GM21737 (cell line): ENCODE measurements around the gene DNM3.
"Not testable (repeated sequence)": the region's sequence is repeated elsewhere in the genome, so short reads cannot be mapped to it uniquely, and the experiment has no call there.

Experiments used
- ATAC-seq: cut with Tn5 transposase; IDR thresholded peaks from one replicate; pipeline ENCODE4 v1.9.1; 2021; ENCODE audit warnings: mild to moderate bottlenecking, moderate library complexity; ENCODE audit not compliant: unreplicated experiment

The DNM3 gene

DNA sequence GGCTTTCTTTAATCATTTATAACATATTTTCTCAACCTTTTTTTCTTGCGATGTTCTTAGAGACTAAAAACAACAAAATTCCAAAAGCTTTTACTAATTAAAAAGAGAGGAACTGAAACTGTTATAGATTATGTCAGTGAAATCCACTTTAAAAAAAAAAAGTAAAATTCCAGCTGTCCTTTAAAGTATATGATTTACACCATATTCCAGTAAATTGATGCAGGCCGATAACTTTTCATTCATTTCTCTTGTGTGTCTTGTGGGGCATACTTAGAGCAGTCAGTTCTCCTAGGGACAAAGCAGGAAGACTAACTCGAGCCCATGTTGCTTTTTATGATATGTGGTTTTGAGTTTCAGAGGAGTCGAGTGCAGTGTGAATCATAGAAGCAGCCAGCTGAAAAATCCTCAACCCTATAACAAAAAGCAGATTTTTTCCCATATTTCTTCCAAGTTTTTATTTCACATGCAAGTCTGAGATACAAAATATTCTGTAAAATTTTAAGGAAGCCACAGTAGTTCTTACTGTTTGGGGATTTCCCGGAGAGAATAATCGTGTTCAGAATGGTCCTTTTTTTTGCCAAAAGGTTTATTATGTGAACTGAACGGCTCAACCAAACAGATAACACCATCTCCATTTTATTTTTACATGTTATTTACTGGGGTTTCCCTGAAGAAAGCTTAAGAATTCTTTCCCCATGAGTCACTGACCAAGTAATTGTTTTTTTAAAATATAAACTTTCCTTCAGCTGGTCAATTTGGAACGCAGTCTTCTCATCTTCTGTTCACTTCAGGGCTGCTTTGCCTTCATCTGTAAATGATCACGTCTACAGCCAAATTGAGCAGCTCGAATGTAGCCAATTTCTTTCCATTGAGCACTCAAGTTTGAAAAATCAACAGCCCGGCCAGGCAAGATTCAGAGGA lies 502.2 kb downstream of the DNM3 start:
- peak; percentile 20 for ATAC-seq

GRCh38 chr1:172344444-172344843 lies 503.1 kb downstream of the DNM3 start:
- ATAC-seq = no peak

- no peak for ATAC-seq
These were observed 503.8 kb downstream of the DNM3 start for GRCh38 chr1:172345077-172345476.

GRCh38 chr1:172347416-172347815 lies 506.1 kb downstream of the DNM3 start:
- no peak for ATAC-seq

- no peak for ATAC-seq
These were observed 509.6 kb downstream of the DNM3 start for GRCh38 chr1:172350856-172351255.

GRCh38 chr1:172351346-172351745 lies 510.0 kb downstream of the DNM3 start:
- no peak for ATAC-seq

DNA sequence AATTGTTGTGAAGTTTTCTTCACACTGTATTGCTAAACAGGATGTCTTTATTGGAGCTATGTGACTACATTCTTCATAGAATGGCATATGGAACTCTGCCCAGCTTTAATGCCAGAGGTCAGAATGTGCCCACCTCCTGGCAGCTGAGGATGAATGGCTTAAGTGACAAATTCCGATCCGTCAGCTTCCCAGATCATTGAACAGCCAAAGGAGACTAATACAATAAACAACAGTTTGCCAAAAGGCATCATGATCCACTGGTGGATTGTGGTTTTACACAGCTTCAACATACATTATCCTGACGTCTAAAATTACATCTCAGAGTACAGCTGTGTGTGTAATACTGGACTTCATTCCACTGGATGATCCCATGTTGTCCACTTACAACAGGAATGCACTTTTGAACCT lies 510.5 kb downstream of the DNM3 start:
- ATAC-seq = no peak

DNA sequence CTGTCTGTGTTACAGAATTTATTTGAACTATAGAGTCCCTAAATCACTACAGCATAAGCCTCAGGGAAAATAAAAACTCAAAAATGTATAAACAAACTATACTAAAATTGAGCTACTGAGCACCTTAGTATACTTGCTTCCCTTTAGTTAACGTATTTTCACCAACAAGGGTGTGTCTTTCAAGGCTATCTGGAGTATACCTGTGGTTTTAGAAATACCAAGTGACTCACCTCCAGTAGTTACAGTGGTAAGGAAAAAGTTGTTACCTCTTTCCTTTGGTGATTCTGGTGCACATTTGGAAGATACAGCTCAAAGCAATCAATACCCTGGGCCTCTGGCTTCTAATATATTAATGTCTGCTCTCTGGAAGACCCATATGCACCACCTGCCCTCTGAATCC lies 511.1 kb downstream of the DNM3 start:
- no peak for ATAC-seq

DNA sequence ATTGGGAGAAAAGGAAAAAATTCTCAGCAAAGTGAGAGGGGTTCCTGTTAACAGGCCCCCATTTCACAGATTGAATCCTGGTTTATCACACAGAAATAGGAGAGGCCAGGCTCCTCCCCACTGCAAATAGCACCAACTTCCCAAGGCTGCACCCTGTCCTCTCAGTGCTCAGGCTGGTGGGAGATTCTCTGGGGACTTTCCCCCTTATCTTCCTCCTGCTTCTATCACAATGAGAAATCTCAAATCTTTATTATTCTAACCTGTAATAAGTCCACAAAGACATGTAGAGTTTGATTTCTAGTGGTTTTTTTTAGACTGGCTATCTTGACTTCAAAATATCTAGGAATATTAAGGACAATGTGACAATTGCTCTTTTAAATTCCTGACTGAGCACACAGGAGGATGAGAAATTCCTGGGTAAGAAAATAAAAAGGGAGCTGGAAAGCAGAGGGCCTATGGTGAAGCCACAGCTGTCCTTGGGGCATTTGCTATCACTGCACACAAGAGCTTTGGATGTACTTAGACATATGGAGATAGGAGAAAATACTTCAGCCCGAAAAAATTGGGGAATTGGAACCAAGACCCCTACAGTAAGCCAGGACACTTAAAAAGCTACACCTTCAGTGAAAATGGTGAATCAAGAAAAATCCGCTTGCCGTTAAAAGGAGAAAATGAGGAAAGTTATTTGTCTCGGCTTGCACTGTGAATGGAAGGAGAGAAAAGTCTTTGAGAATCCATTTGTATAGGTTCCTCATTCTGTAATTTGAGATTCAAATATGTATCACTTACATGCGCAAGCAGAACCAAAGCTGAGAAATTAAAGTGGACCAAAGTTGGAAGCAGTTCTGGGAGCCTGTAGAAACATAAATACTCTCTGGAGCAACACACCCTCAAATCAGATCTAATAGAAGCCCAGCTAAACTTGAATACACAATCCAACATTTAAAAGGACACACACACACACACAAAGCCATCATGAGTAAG lies 513.3 kb downstream of the DNM3 start:
- no peak for ATAC-seq

DNA sequence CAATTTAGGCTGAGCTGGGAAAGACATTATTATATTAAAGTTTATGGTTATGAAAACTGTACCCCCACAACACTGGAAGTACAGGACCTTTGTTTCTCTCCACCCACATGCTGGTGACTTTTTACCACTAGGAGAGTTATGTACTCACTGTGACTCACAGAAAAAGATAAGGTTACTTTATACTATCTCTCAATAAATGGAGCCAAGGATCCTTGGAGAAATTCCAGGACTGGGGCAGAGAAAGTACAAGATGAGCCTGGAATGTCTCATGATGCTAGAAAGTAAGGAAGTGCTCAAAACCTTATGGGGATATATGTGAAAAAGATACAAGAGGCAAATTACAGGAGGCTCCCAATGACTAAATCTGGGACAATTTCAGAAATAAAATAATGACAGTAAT lies 515.3 kb downstream of the DNM3 start:
- no peak for ATAC-seq

- peak; percentile 2 for ATAC-seq
These were observed 516.6 kb downstream of the DNM3 start for GRCh38 chr1:172357753-172358385.

GRCh38 chr1:172359491-172359999 lies 518.2 kb downstream of the DNM3 start:
- ATAC-seq = no peak

DNA sequence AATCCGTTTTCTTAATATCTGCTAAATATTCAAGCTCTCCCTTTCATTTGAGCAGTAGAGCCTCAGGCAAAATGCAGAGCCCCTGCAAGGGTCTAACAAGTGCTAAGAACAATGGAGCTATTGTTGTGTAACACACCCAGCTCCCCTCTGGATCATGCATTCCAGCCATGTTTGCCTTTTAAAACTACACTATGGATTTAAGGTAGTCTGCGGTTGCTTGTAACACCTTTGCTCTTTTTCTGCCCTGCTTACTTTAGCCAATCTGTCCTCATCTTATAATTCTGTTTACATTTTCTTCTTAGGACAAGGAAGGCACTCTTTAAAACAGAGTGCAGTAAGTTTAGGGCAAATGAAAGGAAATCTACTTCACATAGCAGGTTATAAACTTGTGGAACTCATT lies 519.2 kb downstream of the DNM3 start:
- ATAC-seq = no peak

DNA sequence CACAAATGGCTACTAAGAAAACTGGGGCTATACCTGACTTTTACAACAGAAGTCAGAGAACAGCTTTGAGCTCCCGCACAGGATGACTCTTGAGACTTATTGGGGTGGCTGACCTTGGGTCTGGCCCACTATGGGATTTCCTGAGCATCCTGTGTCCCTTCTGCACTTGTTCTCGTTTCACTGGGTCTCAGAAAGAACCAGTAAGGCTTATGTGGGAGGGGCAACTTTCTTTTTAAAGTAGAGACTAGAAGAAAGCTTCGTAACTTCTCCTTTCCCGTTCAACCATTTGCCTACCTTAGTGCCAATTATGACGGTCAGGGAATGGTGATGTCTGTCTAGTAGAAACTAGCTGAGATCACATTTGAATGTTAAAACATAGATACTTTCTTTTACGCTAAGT lies 519.7 kb downstream of the DNM3 start:
- no peak for ATAC-seq

DNA sequence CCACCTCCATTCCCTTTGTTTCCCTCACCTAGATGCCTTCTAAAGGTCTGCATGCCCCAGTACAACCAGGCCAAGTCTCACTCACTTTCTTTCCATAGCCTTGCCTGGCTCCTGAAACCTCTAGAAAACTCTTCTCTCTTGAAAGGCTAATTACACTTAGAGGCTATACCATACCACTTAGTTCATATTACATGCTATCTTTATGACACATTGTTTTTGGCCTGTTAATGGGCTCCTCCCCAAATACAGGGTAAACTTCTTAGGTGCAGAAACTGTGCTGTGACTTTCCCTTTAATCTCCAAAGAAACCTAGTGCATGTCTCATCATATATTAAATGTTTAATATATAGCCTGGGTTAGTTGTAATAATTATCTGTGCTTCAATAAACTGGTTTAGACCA lies 522.6 kb downstream of the DNM3 start:
- no peak for ATAC-seq

DNA sequence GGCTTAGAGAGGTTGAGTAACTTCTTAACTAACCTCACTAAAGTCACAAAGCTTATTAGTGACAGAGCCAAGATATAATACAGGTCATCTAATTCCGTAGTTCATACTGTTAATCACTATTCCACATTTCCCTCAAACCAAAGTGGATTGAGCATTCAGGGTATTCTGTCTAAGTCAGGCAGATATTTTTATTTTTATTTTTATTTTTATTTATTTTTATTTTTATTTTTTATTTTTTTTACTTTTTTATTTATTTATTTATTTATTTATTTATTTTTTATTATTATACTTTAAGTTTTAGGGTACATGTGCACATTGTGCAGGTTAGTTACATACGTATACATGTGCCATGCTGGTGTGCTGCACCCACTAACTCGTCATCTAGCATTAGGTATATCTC lies 530.3 kb downstream of the DNM3 start:
- not testable (repeated sequence) for ATAC-seq

DNA sequence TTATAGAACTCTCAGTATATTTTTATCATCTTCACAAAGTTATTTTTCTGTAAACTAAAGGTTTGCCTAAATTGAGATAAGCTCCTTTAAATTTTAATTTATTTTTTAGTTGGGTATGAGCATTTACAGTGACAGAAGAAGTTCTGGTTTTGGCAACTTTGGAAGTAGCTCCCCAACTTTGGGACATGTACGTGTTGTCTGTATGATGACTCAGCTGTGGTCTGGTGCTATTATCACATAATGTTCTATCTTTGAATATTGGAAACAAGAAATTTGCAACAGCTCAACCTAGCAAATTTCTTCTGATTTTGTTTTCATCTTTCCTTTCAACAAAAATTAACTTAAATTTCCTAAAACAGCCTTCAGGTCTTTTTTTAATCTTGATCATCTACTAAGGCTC lies 532.6 kb downstream of the DNM3 start:
- no peak for ATAC-seq

DNA sequence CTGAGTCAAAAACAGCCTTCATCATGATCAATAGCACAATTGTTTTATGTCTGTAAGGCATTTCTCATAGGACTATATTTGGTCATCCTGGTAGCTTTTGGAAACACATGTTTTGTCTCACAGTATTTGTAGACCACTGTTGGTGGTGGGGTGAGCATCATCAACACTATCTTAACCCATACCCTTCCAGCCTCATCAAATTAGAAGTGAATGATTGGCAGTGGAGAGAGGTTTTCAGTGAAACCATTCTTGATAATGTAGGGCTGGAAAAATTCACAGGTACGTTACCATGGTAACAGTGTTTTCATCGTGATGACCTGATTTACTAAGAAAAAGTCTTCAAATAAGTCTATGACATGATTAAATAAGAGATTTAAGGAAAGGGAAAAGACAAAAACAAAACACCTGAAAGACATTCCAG lies 533.9 kb downstream of the DNM3 start:
- ATAC-seq = no peak

GRCh38 chr1:172376431-172376830 lies 535.1 kb downstream of the DNM3 start:
- ATAC-seq = no peak

DNA sequence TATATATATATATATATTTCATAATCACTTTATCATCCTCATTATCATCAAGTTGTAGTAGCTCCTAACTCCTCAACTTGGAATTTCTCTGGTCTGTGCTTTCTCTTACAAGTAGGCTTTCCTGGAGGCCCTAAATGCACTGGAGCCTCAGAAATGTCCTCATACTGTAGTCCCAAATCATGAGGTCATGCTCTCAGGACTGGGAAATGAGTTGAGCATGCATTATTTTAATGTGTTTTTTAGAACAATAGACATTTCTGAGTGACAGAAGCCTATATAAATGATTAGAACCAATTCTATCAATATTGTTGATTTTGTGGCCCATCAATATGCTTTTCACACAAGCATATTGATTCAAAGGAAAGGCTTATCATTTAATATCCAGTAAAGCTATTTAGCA lies 536.3 kb downstream of the DNM3 start:
- no peak for ATAC-seq
